Smooth muscle cell (in vitro differentiated cells): ENCODE data around the gene STPG1. TPM values are rescaled to one million over a fixed set of nuclear protein-coding genes. Genes with fewer than 3 reads are reported as not detected.

Source experiments
- DNase-seq: peaks from one replicate; lab custom pipeline; 2025; ENCODE audit not compliant: unreplicated experiment; lab: John Stamatoyannopoulos, UW
- H2AFZ ChIP-seq: fragments of 200-600 bp; sonication (generic); 2 replicates; pipeline ENCODE4 v1.6.0; 2016; ENCODE audit warnings: antibody characterized with exemption, low read depth, mild to moderate bottlenecking
- H3F3A ChIP-seq: fragments of 200-600 bp; sonication (generic); 2 replicates; pipeline ENCODE4 v1.6.0; 2017; ENCODE audit warnings: antibody characterized with exemption, low read depth
- H3K27ac ChIP-seq: fragments of 200-600 bp; sonication (generic); 2 replicates; pipeline ENCODE4 v1.5.1; 2016; ENCODE audit warnings: low read depth, mild to moderate bottlenecking
- H3K27me3 ChIP-seq: fragments of 200-600 bp; sonication (generic); 2 replicates; pipeline ENCODE4 v1.6.1; 2016; ENCODE audit warnings: low read depth, mild to moderate bottlenecking
- H3K36me3 ChIP-seq: fragments of 200-600 bp; sonication (generic); 2 replicates; pipeline ENCODE4 v1.5.1; 2016; ENCODE audit warnings: low read depth
- H3K4me1 ChIP-seq: fragments of 200-600 bp; sonication (generic); 2 replicates; pipeline ENCODE4 v1.5.1; 2016; ENCODE audit warnings: low read depth
- H3K4me2 ChIP-seq: fragments of 200-600 bp; sonication (generic); 2 replicates; pipeline ENCODE4 v1.6.0; 2016; ENCODE audit warnings: mild to moderate bottlenecking
- H3K4me3 ChIP-seq: fragments of 200-600 bp; sonication (generic); 2 replicates; pipeline ENCODE4 v1.5.1; 2016; ENCODE audit warnings: mild to moderate bottlenecking
- H3K79me2 ChIP-seq: fragments of 200-600 bp; sonication (generic); 2 replicates; pipeline ENCODE4 v1.6.0; 2016; ENCODE audit warnings: low read depth, mild to moderate bottlenecking
- H3K9ac ChIP-seq: fragments of 200-600 bp; sonication (generic); 2 replicates; pipeline ENCODE4 v1.6.0; 2016; ENCODE audit warnings: low read depth
- H3K9me3 ChIP-seq: fragments of 200-600 bp; sonication (generic); replicated peaks from 2 replicates; pipeline ENCODE4 v1.5.1; 2016; ENCODE audit warnings: low read depth
- H4K20me1 ChIP-seq: fragments of 200-600 bp; sonication (generic); 2 replicates; pipeline ENCODE4 v1.6.0; 2016; ENCODE audit warnings: low read depth
- WGBS: methylation state at CpG from one replicate; pipeline ENCODE4 v1.1.7; 2016; ENCODE audit warnings: low lambda C conversion rate; 5-methylcytosine and 5-hydroxymethylcytosine counted together
- polyA plus RNA-seq: library from polyadenylated mRNA; unstranded; fragments of >200 nt; fragmentation: Nextera tagmentation; extraction: Ambion mirVana; gene quantifications from 2 replicates; pipeline ENCODE4 v1.2.1, GENCODE V29; 2016
- total RNA-seq: library from RNA; depleted of rRNA; stranded (reverse); fragments of >200 nt; gene quantifications from 2 replicates; pipeline ENCODE4 v1.2.3, GENCODE V29; 2014
- TF ChIP-seq, protein P1 (sequence below): fragments of 200-600 bp; sonication (generic); IDR thresholded peaks from 2 replicates; pipeline ENCODE4 v1.5.1; 2017; ENCODE audit warnings: borderline replicate concordance, mild to moderate bottlenecking, antibody characterized with exemption; ENCODE audit not compliant: insufficient read depth, poor library complexity, severe bottlenecking

STPG1 gene
- total and polyA plus RNA-seq, 2 experiments from 2014 or later: 4.9 to 6.8 TPM

GRCh38 chr1:24351918-24352627, 61.5 kb downstream of the STPG1 start:
- Histone ChIP-seq H3K27me3 (no peaks in the 10 kb centered on the region), H3F3A (no peaks in the 10 kb centered on the region), H3K79me2 (no peaks in the 10 kb centered on the region), H3K9ac (no peak overlapping the region), H2AFZ (no peak overlapping the region), H3K4me1 (no peaks in the 10 kb centered on the region), H3K4me2 (no peak overlapping the region), H4K20me1 (no peaks in the 10 kb centered on the region), H3K36me3 (no peaks in the 10 kb centered on the region), H3K27ac (no peak overlapping the region), H3K9me3 (no peaks in the 10 kb centered on the region), H3K4me3 (no peak overlapping the region)
- WGBS: 61% methylated on average over 7 of the region's 7 CpGs
- TF ChIP-seq, protein P1, sequence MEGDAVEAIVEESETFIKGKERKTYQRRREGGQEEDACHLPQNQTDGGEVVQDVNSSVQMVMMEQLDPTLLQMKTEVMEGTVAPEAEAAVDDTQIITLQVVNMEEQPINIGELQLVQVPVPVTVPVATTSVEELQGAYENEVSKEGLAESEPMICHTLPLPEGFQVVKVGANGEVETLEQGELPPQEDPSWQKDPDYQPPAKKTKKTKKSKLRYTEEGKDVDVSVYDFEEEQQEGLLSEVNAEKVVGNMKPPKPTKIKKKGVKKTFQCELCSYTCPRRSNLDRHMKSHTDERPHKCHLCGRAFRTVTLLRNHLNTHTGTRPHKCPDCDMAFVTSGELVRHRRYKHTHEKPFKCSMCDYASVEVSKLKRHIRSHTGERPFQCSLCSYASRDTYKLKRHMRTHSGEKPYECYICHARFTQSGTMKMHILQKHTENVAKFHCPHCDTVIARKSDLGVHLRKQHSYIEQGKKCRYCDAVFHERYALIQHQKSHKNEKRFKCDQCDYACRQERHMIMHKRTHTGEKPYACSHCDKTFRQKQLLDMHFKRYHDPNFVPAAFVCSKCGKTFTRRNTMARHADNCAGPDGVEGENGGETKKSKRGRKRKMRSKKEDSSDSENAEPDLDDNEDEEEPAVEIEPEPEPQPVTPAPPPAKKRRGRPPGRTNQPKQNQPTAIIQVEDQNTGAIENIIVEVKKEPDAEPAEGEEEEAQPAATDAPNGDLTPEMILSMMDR: no peak
- DNase-seq: no peak

- Histone ChIP-seq H3F3A (no peaks in the 10 kb centered on the region), H2AFZ (no peak overlapping the region), H3K27me3 (no peaks in the 10 kb centered on the region), H3K9me3 (no peaks in the 10 kb centered on the region), H3K79me2 (no peaks in the 10 kb centered on the region), H3K9ac (no peak overlapping the region), H3K4me3 (no peak overlapping the region), H3K36me3 (no peaks in the 10 kb centered on the region), H4K20me1 (no peaks in the 10 kb centered on the region), H3K27ac (no peak overlapping the region), H3K4me2 (no peak overlapping the region), H3K4me1 (no peaks in the 10 kb centered on the region)
- DNase-seq: no peak
- WGBS: 89% methylated on average over 4 of the region's 4 CpGs
- TF ChIP-seq, protein P1: no peak
Observed at GRCh38 chr1:24351247-24351646, 62.3 kb downstream of the STPG1 start.

DNA sequence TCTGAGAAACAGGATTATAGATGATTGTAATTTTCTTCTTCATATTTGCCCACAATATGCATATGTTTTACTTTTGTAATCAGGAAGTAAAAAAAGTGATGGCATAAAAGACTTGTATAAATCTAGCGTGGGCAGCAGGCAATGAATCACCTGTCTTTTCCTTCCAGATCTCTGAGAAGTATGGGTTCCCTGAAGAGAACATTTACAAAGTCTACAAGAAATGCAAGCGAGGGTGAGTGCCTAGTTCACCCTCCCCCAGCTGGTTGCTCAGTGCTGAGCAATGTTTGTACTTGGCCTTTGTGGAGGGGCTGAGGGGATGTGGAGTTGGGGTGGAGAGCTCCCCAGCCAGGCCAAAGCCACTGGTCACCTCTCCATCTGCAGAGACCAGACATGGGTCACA, 63.7 kb downstream of the STPG1 start:
- Histone ChIP-seq H3F3A (no peaks in the 10 kb centered on the region), H4K20me1 (no peaks in the 10 kb centered on the region), H3K79me2 (no peaks in the 10 kb centered on the region), H3K27me3 (no peaks in the 10 kb centered on the region), H3K36me3 (no peaks in the 10 kb centered on the region), H3K4me1 (no peaks in the 10 kb centered on the region), H3K9me3 (no peaks in the 10 kb centered on the region), H3K27ac (no peak overlapping the region), H2AFZ (no peak overlapping the region), H3K4me2 (no peak overlapping the region), H3K4me3 (no peak overlapping the region), H3K9ac (no peak overlapping the region)
- WGBS: 88% methylated on average over 2 of the region's 2 CpGs
- no peak for DNase-seq
- TF ChIP-seq, protein P1: no peak

DNA sequence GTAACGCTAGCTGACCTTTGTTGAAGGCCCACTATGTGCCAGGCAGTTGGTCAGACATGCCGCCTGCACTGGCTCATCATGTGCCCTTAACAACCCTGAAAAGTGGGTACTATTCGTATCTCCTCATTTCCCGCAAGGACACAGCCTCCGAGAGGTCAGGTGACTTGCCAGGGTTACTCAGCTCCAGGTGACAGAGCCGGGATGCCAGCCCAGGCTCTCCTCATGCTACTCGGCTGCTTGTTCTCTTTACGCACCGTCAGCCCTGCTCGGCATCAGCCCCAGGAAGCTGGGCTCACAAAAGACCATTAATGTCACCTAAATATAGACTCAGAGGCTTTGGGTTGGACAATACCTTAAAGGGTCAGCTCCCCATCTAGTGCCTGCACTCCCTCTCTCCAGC, 65.4 kb downstream of the STPG1 start:
- H3K4me1 ChIP-seq: no peaks in the 10 kb centered on the region
- H3K79me2 ChIP-seq: no peaks in the 10 kb centered on the region
- no peak overlapping the region for H2AFZ ChIP-seq
- DNase-seq: no peak
- H3K27me3 ChIP-seq: no peaks in the 10 kb centered on the region
- TF ChIP-seq, protein P1: no peak
- H4K20me1 ChIP-seq: no peaks in the 10 kb centered on the region
- no peak overlapping the region for H3K9ac ChIP-seq
- H3K27ac ChIP-seq: no peak overlapping the region
- no peaks in the 10 kb centered on the region for H3F3A ChIP-seq
- no peaks in the 10 kb centered on the region for H3K9me3 ChIP-seq
- no peak overlapping the region for H3K4me2 ChIP-seq
- H3K36me3 ChIP-seq: no peaks in the 10 kb centered on the region
- 92% methylated on average over 10 of the region's 10 CpGs for WGBS
- H3K4me3 ChIP-seq: no peak overlapping the region
